Sciatic nerve (tissue), 2 donors: ENCODE results near the gene ZNF385C. TPM values are rescaled to one million over a fixed set of nuclear protein-coding genes. Genes with fewer than 3 reads are reported as not detected.
"Not testable (repeated sequence)": the region's sequence is repeated elsewhere in the genome, so short reads cannot be mapped to it uniquely, and the experiment has no call there.

Experiments used
- ATAC-seq: fragments of 200-7000 bp; cut with Tn5 transposase; one replicate; pipeline ENCODE4 v1.9.1; 2020; ENCODE audit warnings: mild to moderate bottlenecking, moderate library complexity
- DNase-seq: peaks from one replicate; pipeline ENCODE4 v3.0.0-alpha.2; 2020; ENCODE audit warnings: low spot score
- intact Hi-C: fragments of 100-400 bp; cut with DNase I; formaldehyde crosslinking; loops from one replicate; pipeline ENCODE4 v1.14.2; 2022
- total RNA-seq: library from RNA; stranded (reverse); fragmentation: NEBNext Ultra II Directional; extraction: Animal tissue kit (Norgen Biotek cat#: 25700); gene quantifications from one replicate; pipeline ENCODE4 v1.2.1, GENCODE V29; 2021
- donor health status: DM: no; HTN: no; CAD: no.
- donor health status: DM: no; HTN: no; CAD: no.

The ZNF385C gene
- total RNA-seq, 1 donor from 2014 or later, result 3.0 TPM

DNA sequence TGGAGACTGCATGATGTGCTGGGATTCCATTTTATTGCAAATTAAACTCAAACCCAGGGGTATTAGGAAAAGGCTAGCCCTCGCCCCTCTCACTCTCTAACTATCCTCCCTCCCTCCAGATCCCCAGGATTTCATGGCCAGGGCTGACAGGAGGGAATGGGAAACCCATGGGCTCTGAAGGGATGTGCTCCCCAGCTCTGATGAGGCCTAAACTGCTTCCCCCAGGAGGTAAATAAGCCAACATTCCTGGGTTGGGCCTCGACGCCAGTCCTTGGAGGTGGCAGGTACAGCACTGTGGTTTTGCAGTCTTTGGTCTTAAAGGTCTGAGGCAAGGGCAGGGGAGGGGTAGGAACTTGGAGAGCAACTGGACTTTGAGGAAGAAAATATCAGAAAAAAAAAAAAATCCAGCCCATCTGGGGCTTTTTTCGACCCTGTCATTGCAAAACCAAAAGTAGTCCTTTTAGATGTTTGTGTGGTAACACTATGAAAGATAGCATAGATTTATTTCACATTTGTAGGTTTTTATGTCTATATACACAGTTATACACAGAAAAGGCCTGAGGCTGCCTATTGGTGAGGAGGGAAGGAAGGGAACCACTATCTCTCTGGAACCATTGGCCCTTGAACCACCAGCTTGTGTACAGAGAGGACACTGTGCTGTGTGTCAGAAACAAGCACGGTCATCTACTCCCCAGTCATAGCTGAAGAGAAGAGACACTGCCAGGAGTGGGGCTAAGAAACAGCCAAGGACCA is 59.9 kb downstream of the ZNF385C start:
- DNase-seq, result no peak
- intact Hi-C loops, result no loop called here
- no peak for ATAC-seq

DNA sequence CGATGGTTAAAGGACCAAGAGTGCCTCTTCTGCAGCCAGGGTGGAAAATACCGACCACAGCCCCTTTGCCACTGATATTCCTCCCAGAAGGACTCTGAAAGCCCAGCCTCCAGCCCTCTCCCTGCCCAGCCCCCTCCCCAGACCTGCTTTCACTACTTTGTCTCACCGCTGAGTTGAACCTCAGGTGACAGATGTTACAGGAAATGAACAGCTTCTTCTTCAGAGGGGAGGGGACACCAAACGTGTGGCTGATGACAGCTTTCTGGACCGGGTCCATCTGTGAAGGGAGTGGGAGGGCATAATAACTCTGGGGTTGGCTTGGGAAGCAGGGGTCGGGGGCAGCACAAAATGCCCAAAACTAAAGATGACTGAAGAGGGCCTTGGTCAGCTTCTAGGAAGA is 64.2 kb downstream of the ZNF385C start:
- no peak for ATAC-seq
- intact Hi-C loops, result no loop called here
- no peak for DNase-seq

- DNase-seq (no peak), ATAC-seq (peak; percentile 51)
- intact Hi-C loops, result no loop called here
Observed at GRCh38 chr17:42031584-42031983, 66.7 kb downstream of the ZNF385C start.

- DNase-seq, result no peak
- ATAC-seq, result no peak
- intact Hi-C loops, result loop anchor here (5.0 kb wide), 1 partner anchor 84 kb away; the partner anchor contains the start of gene DHX58
Observed at GRCh38 chr17:42028791-42029127, 69.5 kb downstream of the ZNF385C start.

- intact Hi-C loops, result loop anchor here (5.0 kb wide), 1 partner anchor 84 kb away; the partner anchor contains the start of gene DHX58
- ATAC-seq (no peak), DNase-seq (no peak)
Observed at GRCh38 chr17:42027961-42028790, 70.1 kb downstream of the ZNF385C start.

GRCh38 chr17:42027590-42027889 is 70.7 kb downstream of the ZNF385C start:
- ATAC-seq (no peak), DNase-seq (no peak)
- intact Hi-C loops, result loop anchor here (5.0 kb wide), 1 partner anchor 85 kb away; the partner anchor contains the start of gene DHX58

GRCh38 chr17:42026857-42027589 is 71.2 kb downstream of the ZNF385C start:
- ATAC-seq (no peak), DNase-seq (no peak)
- intact Hi-C loops, result loop anchor here (5.0 kb wide), 1 partner anchor 85 kb away; the partner anchor contains the start of gene DHX58

DNA sequence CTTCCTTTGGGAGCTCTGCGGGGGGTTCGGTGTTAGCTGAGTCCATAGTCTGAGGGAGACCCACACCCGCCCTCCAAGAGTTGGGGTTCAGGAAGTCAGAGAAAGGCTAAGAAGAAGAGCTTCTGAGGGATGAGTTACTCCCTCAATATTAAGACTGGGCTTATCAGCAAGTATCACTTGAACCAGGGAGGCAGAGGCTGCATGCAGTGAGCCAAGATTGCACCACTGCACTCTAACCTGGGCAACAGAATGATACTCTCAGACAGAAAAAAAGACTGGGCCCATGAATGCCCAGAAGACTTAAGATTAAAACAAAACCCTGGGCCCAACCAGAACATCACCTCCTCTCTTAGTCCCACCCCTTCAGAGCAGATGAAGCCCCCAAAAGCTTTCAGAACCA is 72.3 kb downstream of the ZNF385C start:
- DNase-seq (no peak), ATAC-seq (no peak)
- intact Hi-C loops, result loop anchor here (5.0 kb wide), 1 partner anchor 86 kb away; the partner anchor contains the start of gene DHX58

DNA sequence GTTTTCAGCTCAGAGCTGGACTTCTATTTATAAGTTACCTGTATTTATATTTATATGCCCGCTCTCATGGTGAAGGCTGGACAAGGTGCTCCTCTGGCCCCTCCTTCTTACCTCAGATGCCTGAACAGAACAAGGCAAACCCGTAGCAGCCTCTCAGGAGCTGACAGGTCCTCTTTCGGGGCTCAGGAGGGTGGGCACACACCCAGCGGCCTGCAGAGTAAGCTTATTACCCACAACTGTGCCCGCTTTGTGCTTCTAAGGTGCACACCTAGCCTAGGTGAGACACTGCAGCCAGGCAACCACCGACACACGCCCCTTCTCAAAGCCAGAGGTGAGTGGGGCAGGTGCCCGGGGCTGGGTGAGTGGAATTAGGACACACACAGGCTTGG is 73.1 kb downstream of the ZNF385C start:
- intact Hi-C loops, result loop anchor here (5.0 kb wide), 1 partner anchor 87 kb away; the partner anchor contains the start of gene DHX58
- ATAC-seq, result peak; percentile 40
- DNase-seq, result no peak

DNA sequence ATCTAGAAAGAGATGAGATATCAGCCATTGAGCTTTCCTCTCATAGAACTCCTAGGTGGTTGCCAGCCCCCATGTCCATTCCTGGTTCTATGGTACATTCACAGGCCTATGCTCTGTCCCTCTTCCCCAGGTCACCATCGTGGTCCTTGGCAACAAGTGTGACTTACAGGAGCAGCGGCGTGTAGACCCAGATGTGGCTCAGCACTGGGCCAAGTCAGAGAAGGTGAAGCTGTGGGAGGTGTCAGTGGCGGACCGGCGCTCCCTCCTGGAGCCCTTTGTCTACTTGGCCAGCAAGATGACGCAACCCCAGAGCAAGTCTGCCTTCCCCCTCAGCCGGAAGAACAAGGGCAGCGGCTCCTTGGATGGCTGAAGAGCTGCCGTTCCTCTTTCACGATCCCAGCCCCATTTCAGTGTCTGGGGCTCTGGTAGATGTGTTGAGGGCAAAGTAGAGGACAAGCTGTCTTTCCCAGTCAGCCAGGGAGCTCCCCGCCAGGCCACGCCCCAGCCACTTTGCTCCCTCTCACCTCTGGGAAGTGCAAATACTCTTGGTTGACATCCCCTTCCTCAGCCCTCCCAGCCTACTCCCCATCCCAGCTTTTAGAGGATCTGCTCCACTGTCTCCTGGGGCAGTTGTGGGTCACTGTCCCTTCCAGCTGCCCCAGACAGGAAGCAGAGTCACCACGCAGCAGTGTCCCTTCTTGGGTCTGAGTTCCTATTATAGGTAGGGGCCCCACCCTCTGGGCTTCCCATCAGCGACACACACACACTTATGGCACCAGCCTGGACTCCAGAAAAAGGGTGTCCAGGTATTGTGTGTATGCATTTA is 74.5 kb downstream of the ZNF385C start:
- no peak for DNase-seq
- ATAC-seq, result no peak
- intact Hi-C loops, result no loop called here

GRCh38 chr17:42020845-42021244 is 77.4 kb downstream of the ZNF385C start:
- ATAC-seq, DNase-seq, intact Hi-C loops: not testable (repeated sequence)

GRCh38 chr17:42019509-42020404 is 78.5 kb downstream of the ZNF385C start, which contains the start of gene NKIRAS2:
Gene NKIRAS2 (plus strand): TSS chr17:42020090. CDS start chr17:42021578, 1,488 bp downstream.
- intact Hi-C loops, result no loop called here
- ATAC-seq (peak; percentile 81), DNase-seq (peak; percentile 96)

- intact Hi-C loops, result no loop called here
- ATAC-seq, result no peak
- DNase-seq, result no peak
Observed at GRCh38 chr17:42018988-42019387, 79.3 kb downstream of the ZNF385C start.

DNA sequence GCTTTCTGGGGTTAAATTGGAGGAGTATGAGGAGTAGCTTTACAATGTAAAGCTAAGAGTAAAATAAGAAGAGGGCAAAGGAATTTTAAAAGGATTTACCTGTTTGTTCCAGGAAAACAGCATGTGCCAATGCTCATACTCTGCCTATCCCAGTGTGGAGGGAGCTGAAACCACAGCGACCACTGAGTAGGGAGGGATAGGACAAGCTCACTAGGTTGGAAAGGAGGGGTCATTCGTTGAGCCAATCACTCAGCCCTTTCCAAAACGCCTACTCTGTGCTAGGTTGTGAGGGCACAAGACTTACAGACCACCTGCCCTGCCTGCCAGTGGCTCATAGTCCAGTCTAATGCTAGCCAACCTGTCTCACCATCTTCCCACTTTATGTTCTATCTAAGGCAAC is 79.9 kb downstream of the ZNF385C start:
- intact Hi-C loops, result no loop called here
- ATAC-seq (no peak), DNase-seq (no peak)

- no peak for DNase-seq
- ATAC-seq, result no peak
- intact Hi-C loops, result no loop called here
Observed at GRCh38 chr17:42017866-42018200, 80.4 kb downstream of the ZNF385C start.

DNA sequence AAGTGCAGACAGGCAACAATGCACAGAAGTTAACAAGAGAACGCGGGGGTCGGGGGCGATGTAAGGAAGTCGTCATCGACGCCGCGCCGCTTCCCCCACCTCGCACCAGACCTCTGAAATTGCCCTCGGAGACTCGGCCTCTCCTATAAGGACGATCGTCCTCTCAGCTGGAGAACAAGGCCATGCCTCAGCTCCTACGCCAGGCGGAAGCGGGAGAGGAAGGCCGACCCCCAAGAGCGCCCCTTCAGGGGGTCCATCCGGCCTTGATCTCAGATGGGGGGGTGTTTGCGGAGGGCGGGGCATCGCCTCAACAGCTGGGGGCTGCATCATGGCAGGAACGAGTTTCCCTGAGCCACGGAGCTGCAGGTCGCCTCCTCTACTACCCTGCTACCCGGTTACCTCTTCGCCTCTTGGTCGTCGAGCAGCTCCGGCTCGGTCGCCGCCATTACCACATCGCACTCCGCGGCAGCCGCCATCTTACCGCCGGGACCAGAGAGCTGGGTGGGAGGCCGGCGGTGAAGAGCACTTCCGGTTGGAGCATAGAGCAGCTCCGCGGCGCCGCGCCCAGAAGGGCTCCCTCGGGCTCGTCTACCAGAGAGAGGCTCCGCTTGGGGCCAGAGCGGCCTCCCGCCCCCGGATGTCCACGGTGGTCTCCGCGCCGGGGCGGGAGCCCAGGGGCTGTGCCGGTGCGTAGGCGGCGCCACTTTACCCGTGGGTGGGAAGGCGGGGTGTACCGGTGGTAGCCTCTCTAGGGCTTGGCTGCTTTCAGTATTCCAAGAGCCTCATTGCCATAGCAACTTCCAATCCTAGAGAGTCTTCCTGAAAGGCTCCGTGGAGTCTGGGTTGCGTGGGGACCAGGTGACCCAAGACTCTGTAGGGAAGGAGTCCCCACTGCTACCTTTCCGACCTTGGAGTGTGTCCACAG is 81.1 kb downstream of the ZNF385C start, which contains the start of gene DNAJC7:
Gene DNAJC7 (minus strand): TSS at position 499 of the 925 bp plus-strand sequence. CDS start 23 bp downstream, at position 476.
- ATAC-seq (peak; percentile 97), DNase-seq (peak; percentile 93)
- intact Hi-C loops, result no loop called here
